Neutrophil (primary cell): ENCODE data around the gene LRRK1.

ENCODE experiments used
- H3K27ac ChIP-seq: fragments of 200-600 bp; sonication (generic); 2 replicates; pipeline ENCODE4 v1.5.1; 2016; ENCODE audit warnings: mild to moderate bottlenecking, moderate library complexity
- H3K27me3 ChIP-seq: fragments of 200-600 bp; sonication (generic); 2 replicates; pipeline ENCODE4 v1.6.0; 2016; ENCODE audit warnings: mild to moderate bottlenecking
- H3K36me3 ChIP-seq: fragments of 200-600 bp; sonication (generic); 2 replicates; pipeline ENCODE4 v1.5.1; 2017
- H3K4me1 ChIP-seq, 2 experiments: fragments of 200-600 bp in 1 of 2; sonication (generic) in 1 of 2; 1 replicate in 1 of 2; 2 replicates in 1 of 2; pipeline versions ENCODE4 v1.5.1 to v1.6.1; 2013 to 2016; ENCODE audit warnings: low read depth in 1 of 2, low read length in 1 of 2, mild to moderate bottlenecking in 1 of 2, moderate library complexity in 1 of 2; ENCODE audit not compliant: control insufficient read depth in 1 of 2, insufficient read depth in 1 of 2
- H3K4me3 ChIP-seq, 2 experiments: fragments of 200-600 bp in 1 of 2; sonication (generic) in 1 of 2; 1 replicate in 1 of 2; 2 replicates in 1 of 2; pipeline ENCODE4 v1.5.1; 2013 to 2016; ENCODE audit warnings: low read depth in 1 of 2, low read length in 1 of 2, mild to moderate bottlenecking in 1 of 2, moderate library complexity in 1 of 2
- H3K9me3 ChIP-seq: fragments of 200-600 bp; sonication (generic); 2 replicates; pipeline ENCODE4 v1.5.1; 2016
- CTCF ChIP-seq: fragments of 200-600 bp; sonication (generic); IDR thresholded peaks from 2 replicates; pipeline ENCODE4 v1.5.1; 2016; ENCODE audit warnings: antibody characterized with exemption

LRRK1 gene

DNA sequence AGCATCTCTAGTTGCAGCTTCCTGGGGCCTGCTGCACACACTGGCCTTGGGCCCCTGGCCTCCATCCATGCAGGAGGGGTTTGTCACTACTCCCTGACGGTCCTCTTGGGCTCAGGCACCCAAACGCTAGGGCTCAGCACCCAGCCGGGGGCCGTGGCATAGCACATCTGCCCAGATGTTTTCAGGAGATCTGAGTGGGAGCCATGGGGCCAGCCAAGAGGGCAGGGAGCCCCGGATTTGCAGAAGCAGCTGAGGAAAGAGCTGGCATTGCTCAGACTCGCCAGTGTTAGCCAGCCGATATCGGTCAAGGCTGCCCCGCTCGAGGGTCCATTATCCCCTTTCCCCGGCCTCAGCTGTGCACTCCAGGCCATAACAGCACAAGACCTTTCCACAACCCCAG lies 41.0 kb upstream of the LRRK1 start:
- Histone ChIP-seq H3K4me1 (peaks cover 12 to 20% of the 10 kb centered on the region in 2 experiments), H3K4me3 (no peak overlapping the region), H3K36me3 (no peaks in the 10 kb centered on the region), H3K27ac (no peak overlapping the region), H3K27me3 (peaks cover 96% of the 10 kb centered on the region), H3K9me3 (no peaks in the 10 kb centered on the region)
- TF ChIP-seq CTCF, result no peak

- TF ChIP-seq CTCF, result no peak
- H3K4me1 ChIP-seq, result peaks cover 12 to 20% of the 10 kb centered on the region in 2 experiments
- no peaks in the 10 kb centered on the region for H3K9me3 ChIP-seq
- peak overlapping the region; percentile 24 to 31 for H3K4me3 ChIP-seq
- no peaks in the 10 kb centered on the region for H3K36me3 ChIP-seq
- H3K27me3 ChIP-seq, result peaks cover 100% of the 10 kb centered on the region
- H3K27ac ChIP-seq, result no peak overlapping the region
These were observed 40.5 kb upstream of the LRRK1 start for GRCh38 chr15:100878648-100879047.

DNA sequence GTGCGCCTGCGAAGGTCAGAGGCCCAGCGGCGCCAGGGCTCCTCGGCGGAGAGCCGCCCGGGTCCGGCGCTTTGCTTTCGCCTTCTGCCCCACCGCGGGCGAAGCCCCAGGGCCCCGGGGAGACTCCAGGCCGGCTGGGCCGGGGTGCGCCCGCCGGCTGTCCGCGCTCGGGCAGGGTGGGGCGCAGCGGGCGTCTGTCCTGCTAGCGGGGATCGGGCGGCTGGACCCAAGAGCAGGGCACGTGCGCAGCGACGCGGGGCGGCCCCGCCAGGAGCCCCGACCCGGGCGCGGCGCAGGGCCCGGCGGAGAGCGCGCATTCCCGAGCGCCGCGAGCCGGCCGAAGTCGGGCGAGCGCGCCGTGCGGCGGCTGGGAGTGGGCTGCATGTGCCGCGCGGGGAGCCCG lies 40.1 kb upstream of the LRRK1 start:
- peaks cover 12 to 20% of the 10 kb centered on the region in 2 experiments for H3K4me1 ChIP-seq
- no peaks in the 10 kb centered on the region for H3K36me3 ChIP-seq
- H3K27ac ChIP-seq, result no peak overlapping the region
- peaks cover 100% of the 10 kb centered on the region for H3K27me3 ChIP-seq
- H3K9me3 ChIP-seq, result no peaks in the 10 kb centered on the region
- TF ChIP-seq CTCF, result no peak
- H3K4me3 ChIP-seq, result peak overlapping the region; percentile 24 to 31

DNA sequence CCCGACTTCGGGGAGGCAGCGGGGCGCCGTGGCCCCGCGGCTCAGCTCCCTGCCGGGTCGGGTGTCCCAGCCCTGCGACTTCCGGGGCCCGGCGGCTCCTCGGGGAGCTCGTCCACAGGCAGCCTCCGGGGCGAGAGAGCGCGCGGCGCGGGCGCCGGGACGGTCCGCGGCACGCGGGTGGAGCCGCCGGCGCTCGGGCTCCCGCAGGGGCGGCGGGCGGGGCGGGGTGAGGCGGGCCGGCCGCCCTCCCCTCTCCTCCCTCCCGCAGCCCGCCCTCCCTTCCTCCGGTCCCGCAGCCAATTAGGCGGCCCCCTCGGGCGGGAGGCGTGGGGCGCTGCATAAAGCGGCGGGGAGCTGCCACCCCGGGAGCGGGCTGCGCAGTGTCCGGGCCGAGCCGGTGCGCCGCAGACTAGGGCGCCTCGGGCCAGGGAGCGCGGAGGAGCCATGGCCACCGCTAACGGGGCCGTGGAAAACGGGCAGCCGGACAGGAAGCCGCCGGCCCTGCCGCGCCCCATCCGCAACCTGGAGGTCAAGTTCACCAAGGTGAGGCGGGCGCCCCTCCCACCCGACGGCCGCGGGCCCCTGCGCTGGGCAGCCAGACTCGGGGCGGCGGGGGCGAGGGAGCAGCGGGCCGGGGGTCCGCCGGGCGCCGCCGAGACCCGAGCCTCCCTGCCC lies 39.6 kb upstream of the LRRK1 start, which contains the start of gene ALDH1A3:
TSS of gene ALDH1A3 (plus strand) at position 368 of the 675 bp plus-strand sequence. CDS start at position 445, 77 bp downstream.
- peak within 1 kb of the TSS; percentile 31 to 35 for H3K4me3 ChIP-seq
- H3K36me3 ChIP-seq, result no peaks in the 10 kb centered on the region
- no peaks in the 10 kb centered on the region for H3K9me3 ChIP-seq
- TF ChIP-seq CTCF, result no peak
- peaks cover 100% of the 10 kb centered on the region for H3K27me3 ChIP-seq
- H3K27ac ChIP-seq, result no peak within 1 kb of the TSS
- H3K4me1 ChIP-seq, result peaks cover 12 to 20% of the 10 kb centered on the region in 2 experiments

DNA sequence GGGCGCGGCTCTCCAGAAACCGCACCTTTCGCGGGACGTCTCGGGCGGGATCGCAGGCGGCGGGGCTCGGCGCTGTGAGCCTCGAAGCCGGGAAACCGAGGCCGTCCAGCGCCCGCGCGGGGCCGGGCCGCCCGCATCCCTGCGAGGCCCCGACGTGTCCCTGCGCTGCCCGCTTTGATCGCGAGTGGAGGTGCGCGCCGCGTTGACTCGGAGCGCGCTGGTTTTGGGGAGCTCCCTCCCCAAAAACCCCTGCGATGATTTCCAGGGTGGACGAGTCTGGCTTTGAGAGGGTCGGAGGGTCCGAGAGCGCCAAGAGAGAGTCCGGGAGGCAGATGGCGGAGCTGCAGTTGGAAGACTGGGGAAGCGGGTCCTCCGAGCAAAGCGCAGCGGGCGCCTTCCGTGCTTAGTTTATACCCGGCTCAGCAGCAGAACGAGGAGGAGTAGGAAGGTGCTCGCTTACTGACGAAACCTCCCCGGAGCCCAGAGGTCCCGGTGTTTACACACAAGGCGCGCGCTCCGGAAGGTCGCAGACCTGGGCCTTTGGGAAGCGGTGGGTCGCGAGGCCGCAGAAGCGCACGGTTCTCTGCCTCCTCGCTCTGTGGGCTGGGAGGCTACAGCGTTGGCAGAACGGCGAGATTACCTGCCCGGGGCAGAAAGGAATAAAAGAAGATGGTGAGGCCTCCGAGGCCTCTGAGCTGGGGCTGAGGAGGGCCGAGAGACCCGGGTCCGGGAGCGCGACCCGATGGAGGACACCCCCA lies 38.8 kb upstream of the LRRK1 start:
- Histone ChIP-seq H3K4me1 (peaks cover 12 to 20% of the 10 kb centered on the region in 2 experiments), H3K27me3 (peaks cover 100% of the 10 kb centered on the region), H3K27ac (no peak overlapping the region), H3K9me3 (no peaks in the 10 kb centered on the region), H3K4me3 (peak overlapping the region; percentile 15 to 35), H3K36me3 (no peaks in the 10 kb centered on the region)
- TF ChIP-seq CTCF, result no peak
